SK-N-SH treated with all-trans-retinoic acid at 6 μM for 48 hours (cell line): ENCODE measurements around the gene DIP2B.

Source experiments
- ATAC-seq: fragments of 200-7000 bp; cut with Tn5 transposase; 3 replicates; pipeline ENCODE4 v1.9.1; 2020; ENCODE audit warnings: mild to moderate bottlenecking, moderate library complexity
- ARNTL ChIP-seq: fragments of 450-650 bp; formaldehyde crosslinking; IDR thresholded peaks from 2 replicates; pipeline ENCODE4 v1.5.0; 2020; ENCODE audit warnings: low read depth, mild to moderate bottlenecking, moderate library complexity, borderline replicate concordance
- BACH2 ChIP-seq: fragments of 250-450 bp; sonication (Bioruptor Pico); IDR thresholded peaks from 2 replicates; pipeline ENCODE4 v1.9.0; 2021; ENCODE audit warnings: mild to moderate bottlenecking, borderline replicate concordance
- CSDC2 ChIP-seq: fragments of 250-450 bp; sonication (Bioruptor Pico); IDR thresholded peaks from 2 replicates; pipeline ENCODE4 v1.5.0; 2020; ENCODE audit warnings: mild to moderate bottlenecking, moderate library complexity
- CSRNP3 ChIP-seq: fragments of 250-450 bp; sonication (Bioruptor Pico); IDR thresholded peaks from 2 replicates; pipeline ENCODE4 v1.5.1; 2021; ENCODE audit warnings: mild to moderate bottlenecking, moderate library complexity
- ESRRG ChIP-seq: fragments of 250-450 bp; sonication (Bioruptor Pico); IDR thresholded peaks from 2 replicates; pipeline ENCODE4 v1.6.1; 2021; ENCODE audit warnings: mild to moderate bottlenecking
- ISL1 ChIP-seq: fragments of 250-450 bp; sonication (Bioruptor Pico); IDR thresholded peaks from 2 replicates; pipeline ENCODE4 v2.1.2; 2022; ENCODE audit warnings: mild to moderate bottlenecking, moderate library complexity
- OSR1 ChIP-seq: fragments of 250-450 bp; sonication (Bioruptor Pico); IDR thresholded peaks from 2 replicates; pipeline ENCODE4 v1.8.0; 2022; ENCODE audit warnings: moderate library complexity, mild to moderate bottlenecking, inconsistent platforms
- POU6F1 ChIP-seq: fragments of 250-450 bp; sonication (Bioruptor Pico); IDR thresholded peaks from 2 replicates; pipeline ENCODE4 v1.8.0; 2021; ENCODE audit warnings: low read depth, mild to moderate bottlenecking, moderate library complexity, borderline replicate concordance
- PPARA ChIP-seq: fragments of 250-450 bp; sonication (Bioruptor Pico); IDR thresholded peaks from 2 replicates; pipeline ENCODE4 v1.5.0; 2020; ENCODE audit warnings: mild to moderate bottlenecking, borderline replicate concordance
- RARB ChIP-seq: fragments of 250-450 bp; sonication (Bioruptor Pico); IDR thresholded peaks from 2 replicates; pipeline ENCODE4 v1.8.0; 2021; ENCODE audit warnings: mild to moderate bottlenecking, moderate library complexity
- SNAI2 ChIP-seq: fragments of 250-450 bp; sonication (Bioruptor Pico); IDR thresholded peaks from 2 replicates; pipeline ENCODE4 v1.5.0; 2020; ENCODE audit warnings: mild to moderate bottlenecking, moderate library complexity
- TCF4 ChIP-seq: fragments of 250-450 bp; sonication (Bioruptor Pico); IDR thresholded peaks from 2 replicates; pipeline ENCODE4 v1.8.0; 2021; ENCODE audit warnings: mild to moderate bottlenecking, moderate library complexity, borderline replicate concordance
- TOX ChIP-seq: fragments of 250-450 bp; sonication (Bioruptor Pico); IDR thresholded peaks from 2 replicates; pipeline ENCODE4 v1.8.0; 2021; ENCODE audit warnings: mild to moderate bottlenecking, moderate library complexity, borderline replicate concordance
- TSHZ2 ChIP-seq: fragments of 250-450 bp; sonication (Bioruptor Pico); IDR thresholded peaks from 2 replicates; pipeline ENCODE4 v1.5.0; 2020; ENCODE audit warnings: mild to moderate bottlenecking, moderate library complexity
- ZC3H10 ChIP-seq: fragments of 250-450 bp; sonication (Bioruptor Pico); IDR thresholded peaks from 2 replicates; pipeline ENCODE4 v1.5.1; 2021; ENCODE audit warnings: mild to moderate bottlenecking, moderate library complexity
- ZFP3 ChIP-seq: fragments of 250-450 bp; sonication (Bioruptor Pico); IDR thresholded peaks from 2 replicates; pipeline ENCODE4 v1.5.0; 2020; ENCODE audit warnings: mild to moderate bottlenecking, moderate library complexity
- ZFP30 ChIP-seq: fragments of 450-650 bp; formaldehyde crosslinking; IDR thresholded peaks from 2 replicates; pipeline ENCODE4 v1.5.0; 2022; ENCODE audit warnings: mild to moderate bottlenecking, moderate library complexity
- ZNF565 ChIP-seq: fragments of 450-650 bp; formaldehyde crosslinking; conservative IDR thresholded peaks from 2 replicates; pipeline ENCODE4 v1.5.0; 2020; ENCODE audit warnings: low read depth, mild to moderate bottlenecking, moderate library complexity
- ZNF8 ChIP-seq: fragments of 450-650 bp; formaldehyde crosslinking; IDR thresholded peaks from 2 replicates; pipeline ENCODE4 v1.5.0; 2020; ENCODE audit warnings: mild to moderate bottlenecking, moderate library complexity
- TF ChIP-seq, protein P1 (sequence below): fragments of 250-450 bp; sonication (Bioruptor Pico); IDR thresholded peaks from 2 replicates; pipeline ENCODE4 v1.8.0; 2020; ENCODE audit warnings: mild to moderate bottlenecking, moderate library complexity, borderline replicate concordance

DIP2B gene

DNA sequence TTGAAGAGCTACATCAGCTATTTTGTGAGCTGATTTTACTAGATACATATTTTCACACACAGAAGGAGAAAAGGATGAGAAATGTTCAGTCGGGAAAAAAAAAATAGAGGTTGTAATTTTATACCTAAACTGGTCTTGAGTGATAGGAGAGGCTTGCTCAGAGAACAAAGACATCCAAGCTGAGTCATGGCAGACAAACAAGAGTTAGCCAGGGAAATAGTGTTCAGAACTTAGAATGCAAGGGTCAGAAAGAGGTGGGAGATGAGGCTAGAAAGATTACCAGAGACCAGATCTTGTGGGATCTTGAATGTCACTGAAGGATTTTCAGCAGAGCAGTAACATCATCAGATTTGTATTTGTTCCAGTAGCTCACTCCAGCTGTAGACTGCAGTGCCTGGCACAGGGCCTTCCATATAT lies 137.3 kb downstream of the DIP2B start (continued):
- TF ChIP-seq RARB (CRISPR knock-in tag) = no peak
- TF ChIP-seq, all 23 proteins: peak for 0

DNA sequence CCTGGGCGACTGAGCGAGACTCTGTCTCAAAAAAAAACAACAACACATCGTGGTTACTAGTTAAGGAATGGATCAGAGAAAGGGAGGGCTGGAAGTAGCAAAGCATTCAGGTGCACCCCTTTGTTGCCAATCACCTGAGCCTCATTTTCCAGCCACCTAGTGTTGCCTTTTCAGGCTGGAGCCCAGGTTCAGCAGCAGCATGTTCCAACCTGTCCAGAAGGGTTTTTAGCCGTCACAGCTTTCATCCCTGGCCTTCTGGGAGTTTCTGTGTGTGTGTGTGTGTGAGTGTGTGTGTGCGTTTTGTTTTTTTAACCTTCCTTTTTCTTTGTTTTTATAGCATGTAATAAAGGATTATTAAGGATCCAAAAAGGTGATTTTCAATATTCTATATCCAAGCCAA lies 138.0 kb downstream of the DIP2B start:
- ATAC-seq = no peak
- TF ChIP-seq CSDC2 (CRISPR knock-in tag) = no peak
- TF ChIP-seq SNAI2 (CRISPR knock-in tag) = no peak
- TF ChIP-seq ISL1 (CRISPR knock-in tag) = no peak
- TF ChIP-seq, all 23 proteins: peak for 0

DNA sequence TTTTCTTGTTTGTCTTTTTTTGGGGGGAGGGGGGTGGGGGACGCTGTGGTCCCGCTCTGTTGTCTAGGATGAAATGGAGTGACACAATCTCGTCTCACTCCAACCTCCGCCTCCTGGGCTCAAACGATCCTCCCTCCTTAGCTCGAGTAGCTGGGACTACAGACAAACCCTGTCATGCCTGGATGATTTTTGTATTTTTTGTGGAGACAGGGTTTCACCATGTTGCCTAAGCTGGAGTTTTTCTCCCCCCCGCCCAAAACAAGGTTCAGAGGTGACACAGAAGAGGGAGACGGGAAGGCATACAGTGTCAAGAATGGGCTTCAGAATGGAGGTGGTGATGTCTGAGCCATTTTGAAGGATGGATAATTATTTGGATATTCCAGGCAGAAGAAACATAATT lies 142.2 kb downstream of the DIP2B start:
- ATAC-seq = no peak

GRCh38 chr12:50647479-50647878 lies 142.7 kb downstream of the DIP2B start:
- ATAC-seq = no peak
- TF ChIP-seq ARNTL (CRISPR knock-in tag) = no peak
- TF ChIP-seq OSR1 (CRISPR knock-in tag) = no peak
- TF ChIP-seq ZNF8 (CRISPR knock-in tag) = no peak
- TF ChIP-seq ISL1 (CRISPR knock-in tag) = no peak
- no peak for TF ChIP-seq SNAI2 (CRISPR knock-in tag)
- TF ChIP-seq, protein P1, sequence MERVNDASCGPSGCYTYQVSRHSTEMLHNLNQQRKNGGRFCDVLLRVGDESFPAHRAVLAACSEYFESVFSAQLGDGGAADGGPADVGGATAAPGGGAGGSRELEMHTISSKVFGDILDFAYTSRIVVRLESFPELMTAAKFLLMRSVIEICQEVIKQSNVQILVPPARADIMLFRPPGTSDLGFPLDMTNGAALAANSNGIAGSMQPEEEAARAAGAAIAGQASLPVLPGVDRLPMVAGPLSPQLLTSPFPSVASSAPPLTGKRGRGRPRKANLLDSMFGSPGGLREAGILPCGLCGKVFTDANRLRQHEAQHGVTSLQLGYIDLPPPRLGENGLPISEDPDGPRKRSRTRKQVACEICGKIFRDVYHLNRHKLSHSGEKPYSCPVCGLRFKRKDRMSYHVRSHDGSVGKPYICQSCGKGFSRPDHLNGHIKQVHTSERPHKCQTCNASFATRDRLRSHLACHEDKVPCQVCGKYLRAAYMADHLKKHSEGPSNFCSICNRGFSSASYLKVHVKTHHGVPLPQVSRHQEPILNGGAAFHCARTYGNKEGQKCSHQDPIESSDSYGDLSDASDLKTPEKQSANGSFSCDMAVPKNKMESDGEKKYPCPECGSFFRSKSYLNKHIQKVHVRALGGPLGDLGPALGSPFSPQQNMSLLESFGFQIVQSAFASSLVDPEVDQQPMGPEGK (CRISPR knock-in tag) = no peak
- TF ChIP-seq ZC3H10 (CRISPR knock-in tag) = no peak
- no peak for TF ChIP-seq ZNF565 (CRISPR knock-in tag)
- TF ChIP-seq BACH2 (CRISPR knock-in tag) = no peak
- TF ChIP-seq TCF4 (CRISPR knock-in tag) = no peak

More for the DNA sequence above, 142.2 kb downstream of the DIP2B start:
- TF ChIP-seq ZNF8 (CRISPR knock-in tag) (no peak), ZC3H10 (CRISPR knock-in tag) (no peak), ZFP3 (CRISPR knock-in tag) (no peak), RARB (CRISPR knock-in tag) (no peak), CSDC2 (CRISPR knock-in tag) (no peak), ZFP30 (CRISPR knock-in tag) (no peak), OSR1 (CRISPR knock-in tag) (no peak), PPARA (CRISPR knock-in tag) (no peak), BACH2 (CRISPR knock-in tag) (no peak), ISL1 (CRISPR knock-in tag) (no peak), TSHZ2 (CRISPR knock-in tag) (no peak), TOX (CRISPR knock-in tag) (no peak), POU6F1 (CRISPR knock-in tag) (no peak), ARNTL (CRISPR knock-in tag) (no peak), CSRNP3 (CRISPR knock-in tag) (no peak), ZNF565 (CRISPR knock-in tag) (no peak), ESRRG (no peak), TCF4 (CRISPR knock-in tag) (no peak)
- TF ChIP-seq, protein P1 (CRISPR knock-in tag) = no peak
- TF ChIP-seq, all 23 proteins: peak for 0
